NCI-H2107 treated with DMSO at 0.1 percent for 48 hours (cell line): Measurements from ENCODE around the gene RHOB.
"Not testable (repeated sequence)": the region's sequence is repeated elsewhere in the genome, so short reads cannot be mapped to it uniquely, and the experiment has no call there.

ENCODE experiments used
- DNase-seq: peaks from one replicate; lab custom pipeline; 2025; ENCODE audit not compliant: unreplicated experiment; lab: John Stamatoyannopoulos, UW

Gene RHOB

GRCh38 chr2:20422402-20423271 lies 24.2 kb upstream of the RHOB start:
- no peak for DNase-seq

GRCh38 chr2:20423359-20423758 lies 23.5 kb upstream of the RHOB start:
- DNase-seq, result no peak

GRCh38 chr2:20423847-20424246 lies 23.0 kb upstream of the RHOB start:
- DNase-seq, result no peak

GRCh38 chr2:20424300-20425290 lies 22.3 kb upstream of the RHOB start:
- no peak for DNase-seq

- no peak for DNase-seq
These were observed 21.4 kb upstream of the RHOB start for GRCh38 chr2:20425371-20425881.

- no peak for DNase-seq
These were observed 21.0 kb upstream of the RHOB start for GRCh38 chr2:20425884-20426283.

- DNase-seq, result no peak
These were observed 18.8 kb upstream of the RHOB start for GRCh38 chr2:20427931-20428526.

- no peak for DNase-seq
These were observed 18.0 kb upstream of the RHOB start for GRCh38 chr2:20428717-20429490.

GRCh38 chr2:20429528-20429927 lies 17.3 kb upstream of the RHOB start:
- DNase-seq, result no peak

- DNase-seq, result no peak
These were observed 16.8 kb upstream of the RHOB start for GRCh38 chr2:20430035-20430434.

- DNase-seq, result no peak
These were observed 16.2 kb upstream of the RHOB start for GRCh38 chr2:20430461-20431300.

GRCh38 chr2:20431301-20431698 lies 15.6 kb upstream of the RHOB start:
- DNase-seq, result no peak

GRCh38 chr2:20431772-20432171 lies 15.1 kb upstream of the RHOB start:
- no peak for DNase-seq

GRCh38 chr2:20432714-20433113 lies 14.2 kb upstream of the RHOB start:
- DNase-seq, result no peak

GRCh38 chr2:20433249-20433648 lies 13.6 kb upstream of the RHOB start:
- no peak for DNase-seq

GRCh38 chr2:20433946-20434553 lies 12.8 kb upstream of the RHOB start:
- peak; percentile 9 for DNase-seq

- peak; percentile 80 for DNase-seq
These were observed 12.1 kb upstream of the RHOB start for GRCh38 chr2:20434588-20435294.

GRCh38 chr2:20435456-20435855 lies 11.4 kb upstream of the RHOB start:
- DNase-seq, result not testable (repeated sequence)
